ENCODE results near the gene CARNS1.

CARNS1 gene

GRCh38 chr11:67428052-67429001 is 12.8 kb downstream of the CARNS1 start, which contains the start of gene RPS6KB2:
Gene RPS6KB2 (plus strand): TSS chr11:67428494. CDS start chr11:67428546, 52 bp downstream.
- peak; percentile 99 for DNase-seq (ENCODE audit: low spot score)

GRCh38 chr11:67429038-67429668 is 13.7 kb downstream of the CARNS1 start:
- DNase-seq (ENCODE audit: low spot score), result no peak

- DNase-seq (ENCODE audit: low spot score), result no peak
Measured at GRCh38 chr11:67429722-67430121, 14.2 kb downstream of the CARNS1 start.

GRCh38 chr11:67431346-67432249 is 16.1 kb downstream of the CARNS1 start:
- DNase-seq (ENCODE audit: low spot score), result no peak

GRCh38 chr11:67432655-67433349 is 17.3 kb downstream of the CARNS1 start:
- DNase-seq (ENCODE audit: low spot score), result no peak

- no peak for DNase-seq (ENCODE audit: low spot score)
Measured at GRCh38 chr11:67433536-67434394, 18.3 kb downstream of the CARNS1 start.

- DNase-seq (ENCODE audit: low spot score), result no peak
Measured at GRCh38 chr11:67434395-67434881, 19.0 kb downstream of the CARNS1 start.

GRCh38 chr11:67435031-67435726 is 19.7 kb downstream of the CARNS1 start:
- no peak for DNase-seq (ENCODE audit: low spot score)

GRCh38 chr11:67435727-67436458 is 20.4 kb downstream of the CARNS1 start:
- DNase-seq (ENCODE audit: low spot score), result no peak

- DNase-seq (ENCODE audit: low spot score), result no peak
Measured at GRCh38 chr11:67436459-67437081, 21.1 kb downstream of the CARNS1 start.

GRCh38 chr11:67437082-67437808 is 21.8 kb downstream of the CARNS1 start, which contains the start of gene PTPRCAP:
Gene PTPRCAP (minus strand): TSS chr11:67437682. CDS start chr11:67437619, 63 bp downstream.
- DNase-seq (ENCODE audit: low spot score), result no peak

GRCh38 chr11:67437809-67438157 is 22.3 kb downstream of the CARNS1 start:
- no peak for DNase-seq (ENCODE audit: low spot score)

- no peak for DNase-seq (ENCODE audit: low spot score)
Measured at GRCh38 chr11:67438158-67438902, 22.9 kb downstream of the CARNS1 start.

GRCh38 chr11:67439321-67440228 is 24.1 kb downstream of the CARNS1 start:
- no peak for DNase-seq (ENCODE audit: low spot score)

GRCh38 chr11:67440229-67441097 is 25.0 kb downstream of the CARNS1 start:
- DNase-seq (ENCODE audit: low spot score), result no peak

Measured in hematopoietic multipotent progenitor cell treated with erythropoietin and hydrocortisone succinate and interleukin-3 and kit ligand, for 15 days (in vitro differentiated cells).